Measurements from ENCODE around the gene FBXO22.
"Not testable (repeated sequence)": the region's sequence is repeated elsewhere in the genome, so short reads cannot be mapped to it uniquely, and the experiment has no call there.

The FBXO22 gene

GRCh38 chr15:75884041-75884440 lies 19.6 kb upstream of the FBXO22 start:
- H3K36me3 ChIP-seq (ENCODE audit: insufficient read depth, low read length), result peaks cover 58% of the 10 kb centered on the region
- H3K27me3 ChIP-seq (ENCODE audit: insufficient read depth, low read length), result no peaks in the 10 kb centered on the region
- no peak overlapping the region for H2AFZ ChIP-seq (ENCODE audit: low read depth, low read length)
- H3K9me3 ChIP-seq (ENCODE audit: low read length), result no peaks in the 10 kb centered on the region
- H3K4me1 ChIP-seq (ENCODE audit: insufficient read depth, low read length), result no peaks in the 10 kb centered on the region
- H3K4me3 ChIP-seq (ENCODE audit: low read length), result no peak overlapping the region

GRCh38 chr15:75887178-75887577 lies 16.5 kb upstream of the FBXO22 start:
- Histone ChIP-seq H3K36me3 (ENCODE audit: insufficient read depth, low read length) (peaks cover 65% of the 10 kb centered on the region), H3K27me3 (ENCODE audit: insufficient read depth, low read length) (no peaks in the 10 kb centered on the region), H3K4me3 (ENCODE audit: low read length) (no peak overlapping the region), H3K9me3 (ENCODE audit: low read length) (no peaks in the 10 kb centered on the region), H3K4me1 (ENCODE audit: insufficient read depth, low read length) (no peaks in the 10 kb centered on the region), H2AFZ (ENCODE audit: low read depth, low read length) (no peak overlapping the region)

GRCh38 chr15:75891895-75892294 lies 11.8 kb upstream of the FBXO22 start:
- Histone ChIP-seq H3K4me3 (ENCODE audit: low read length) (no peak overlapping the region), H3K27me3 (ENCODE audit: insufficient read depth, low read length) (no peaks in the 10 kb centered on the region), H2AFZ (ENCODE audit: low read depth, low read length) (no peak overlapping the region), H3K4me1 (ENCODE audit: insufficient read depth, low read length) (no peaks in the 10 kb centered on the region), H3K36me3 (ENCODE audit: insufficient read depth, low read length) (peaks cover 52% of the 10 kb centered on the region), H3K9me3 (ENCODE audit: low read length) (no peaks in the 10 kb centered on the region)

GRCh38 chr15:75895731-75896130 lies 7.9 kb upstream of the FBXO22 start:
- H2AFZ ChIP-seq (ENCODE audit: low read depth, low read length), result no peak overlapping the region
- no peaks in the 10 kb centered on the region for H3K27me3 ChIP-seq (ENCODE audit: insufficient read depth, low read length)
- no peaks in the 10 kb centered on the region for H3K9me3 ChIP-seq (ENCODE audit: low read length)
- peaks cover 38% of the 10 kb centered on the region for H3K36me3 ChIP-seq (ENCODE audit: insufficient read depth, low read length)
- no peaks in the 10 kb centered on the region for H3K4me1 ChIP-seq (ENCODE audit: insufficient read depth, low read length)
- no peak overlapping the region for H3K4me3 ChIP-seq (ENCODE audit: low read length)

GRCh38 chr15:75900577-75900976 lies 3.1 kb upstream of the FBXO22 start:
- H2AFZ ChIP-seq (ENCODE audit: low read depth, low read length), result no peak overlapping the region
- no peaks in the 10 kb centered on the region for H3K9me3 ChIP-seq (ENCODE audit: low read length)
- peaks cover 7% of the 10 kb centered on the region for H3K4me1 ChIP-seq (ENCODE audit: insufficient read depth, low read length)
- no peaks in the 10 kb centered on the region for H3K27me3 ChIP-seq (ENCODE audit: insufficient read depth, low read length)
- peaks cover 37% of the 10 kb centered on the region for H3K36me3 ChIP-seq (ENCODE audit: insufficient read depth, low read length)
- no peak overlapping the region for H3K4me3 ChIP-seq (ENCODE audit: low read length)

- no peak overlapping the region for H3K4me3 ChIP-seq (ENCODE audit: low read length)
- H3K4me1 ChIP-seq (ENCODE audit: insufficient read depth, low read length), result peaks cover 13% of the 10 kb centered on the region
- no peaks in the 10 kb centered on the region for H3K9me3 ChIP-seq (ENCODE audit: low read length)
- no peak overlapping the region for H2AFZ ChIP-seq (ENCODE audit: low read depth, low read length)
- no peaks in the 10 kb centered on the region for H3K27me3 ChIP-seq (ENCODE audit: insufficient read depth, low read length)
- H3K36me3 ChIP-seq (ENCODE audit: insufficient read depth, low read length), result peaks cover 48% of the 10 kb centered on the region
Measured at GRCh38 chr15:75902129-75902557, 1.5 kb upstream of the FBXO22 start.

GRCh38 chr15:75905231-75905630 lies 1.6 kb downstream of the FBXO22 start:
- Histone ChIP-seq H3K36me3 (ENCODE audit: insufficient read depth, low read length) (peaks cover 52% of the 10 kb centered on the region), H3K27me3 (ENCODE audit: insufficient read depth, low read length) (no peaks in the 10 kb centered on the region), H2AFZ (ENCODE audit: low read depth, low read length) (no peak overlapping the region), H3K4me3 (ENCODE audit: low read length) (peak overlapping the region; percentile 30), H3K4me1 (ENCODE audit: insufficient read depth, low read length) (peaks cover 13% of the 10 kb centered on the region), H3K9me3 (ENCODE audit: low read length) (peaks cover 6% of the 10 kb centered on the region)

GRCh38 chr15:75910355-75910754 lies 6.7 kb downstream of the FBXO22 start:
- not testable (repeated sequence) for H3K27me3 ChIP-seq (ENCODE audit: insufficient read depth, low read length); H3K4me1 ChIP-seq (ENCODE audit: insufficient read depth, low read length); H3K9me3 ChIP-seq (ENCODE audit: low read length); H2AFZ ChIP-seq (ENCODE audit: low read depth, low read length); H3K4me3 ChIP-seq (ENCODE audit: low read length)
- H3K36me3 ChIP-seq (ENCODE audit: insufficient read depth, low read length), result peaks cover 56% of the 10 kb centered on the region

- Histone ChIP-seq H2AFZ (ENCODE audit: low read depth, low read length) (no peak overlapping the region), H3K4me1 (ENCODE audit: insufficient read depth, low read length) (no peaks in the 10 kb centered on the region), H3K36me3 (ENCODE audit: insufficient read depth, low read length) (peaks cover 67% of the 10 kb centered on the region), H3K4me3 (ENCODE audit: low read length) (no peak overlapping the region), H3K9me3 (ENCODE audit: low read length) (no peaks in the 10 kb centered on the region), H3K27me3 (ENCODE audit: insufficient read depth, low read length) (no peaks in the 10 kb centered on the region)
Measured at GRCh38 chr15:75916978-75917377, 13.3 kb downstream of the FBXO22 start.

GRCh38 chr15:75918135-75918534 lies 14.5 kb downstream of the FBXO22 start:
- no peaks in the 10 kb centered on the region for H3K9me3 ChIP-seq (ENCODE audit: low read length)
- peaks cover 73% of the 10 kb centered on the region for H3K36me3 ChIP-seq (ENCODE audit: insufficient read depth, low read length)
- H3K4me1 ChIP-seq (ENCODE audit: insufficient read depth, low read length), result no peaks in the 10 kb centered on the region
- H3K4me3 ChIP-seq (ENCODE audit: low read length), result no peak overlapping the region
- no peaks in the 10 kb centered on the region for H3K27me3 ChIP-seq (ENCODE audit: insufficient read depth, low read length)
- H2AFZ ChIP-seq (ENCODE audit: low read depth, low read length), result no peak overlapping the region

GRCh38 chr15:75920079-75920478 lies 16.4 kb downstream of the FBXO22 start:
- Histone ChIP-seq H3K9me3 (ENCODE audit: low read length) (no peaks in the 10 kb centered on the region), H3K4me1 (ENCODE audit: insufficient read depth, low read length) (no peaks in the 10 kb centered on the region), H3K36me3 (ENCODE audit: insufficient read depth, low read length) (peaks cover 70% of the 10 kb centered on the region), H3K27me3 (ENCODE audit: insufficient read depth, low read length) (no peaks in the 10 kb centered on the region), H2AFZ (ENCODE audit: low read depth, low read length) (no peak overlapping the region), H3K4me3 (ENCODE audit: low read length) (no peak overlapping the region)

GRCh38 chr15:75921732-75922703 lies 18.3 kb downstream of the FBXO22 start:
- H2AFZ ChIP-seq (ENCODE audit: low read depth, low read length), result no peak overlapping the region
- no peaks in the 10 kb centered on the region for H3K27me3 ChIP-seq (ENCODE audit: insufficient read depth, low read length)
- no peaks in the 10 kb centered on the region for H3K9me3 ChIP-seq (ENCODE audit: low read length)
- H3K4me3 ChIP-seq (ENCODE audit: low read length), result no peak overlapping the region
- H3K36me3 ChIP-seq (ENCODE audit: insufficient read depth, low read length), result peaks cover 67% of the 10 kb centered on the region
- no peaks in the 10 kb centered on the region for H3K4me1 ChIP-seq (ENCODE audit: insufficient read depth, low read length)

- Histone ChIP-seq H3K9me3 (ENCODE audit: low read length) (no peaks in the 10 kb centered on the region), H3K36me3 (ENCODE audit: insufficient read depth, low read length) (peaks cover 52% of the 10 kb centered on the region), H3K4me3 (ENCODE audit: low read length) (no peak overlapping the region), H2AFZ (ENCODE audit: low read depth, low read length) (no peak overlapping the region), H3K4me1 (ENCODE audit: insufficient read depth, low read length) (no peaks in the 10 kb centered on the region), H3K27me3 (ENCODE audit: insufficient read depth, low read length) (no peaks in the 10 kb centered on the region)
Measured at GRCh38 chr15:75923756-75924155, 20.1 kb downstream of the FBXO22 start.

Data from neuron (in vitro differentiated cells).